ENCODE results near the gene SPRR2E.

Gene SPRR2E

DNA sequence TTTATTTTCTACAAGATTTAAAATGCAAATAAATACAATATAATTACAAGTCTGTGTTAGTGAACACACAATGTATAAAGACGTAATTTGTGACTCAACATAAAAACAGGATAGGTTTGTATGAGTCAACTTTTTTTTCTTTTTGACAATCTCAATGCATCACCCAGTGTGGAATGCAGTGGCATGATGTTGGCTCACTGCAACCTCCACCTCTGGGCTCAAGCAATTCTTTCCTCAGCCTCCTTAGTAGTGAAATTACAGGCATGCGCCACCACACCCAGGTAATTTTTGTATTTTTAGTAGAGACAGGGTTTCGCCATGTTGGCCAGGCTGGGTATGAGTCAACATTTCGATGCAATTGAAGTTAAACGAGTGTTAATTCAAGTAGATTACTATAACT lies 5.9 kb upstream of the SPRR2E start:
- CTCF ChIA-PET = no interaction called here
- no peak for DNase-seq (ENCODE audit: low read depth, low spot score)
- POLR2A ChIA-PET = no interaction called here
- TF ChIP-seq CTCF (IDR thresholded peaks at IDR 0.05; ENCODE audit: insufficient read depth, low read length, missing control alignments) = no peak
- no peak overlapping the region for H3K4me3 ChIP-seq (ENCODE audit: low read depth, low read length)

DNA sequence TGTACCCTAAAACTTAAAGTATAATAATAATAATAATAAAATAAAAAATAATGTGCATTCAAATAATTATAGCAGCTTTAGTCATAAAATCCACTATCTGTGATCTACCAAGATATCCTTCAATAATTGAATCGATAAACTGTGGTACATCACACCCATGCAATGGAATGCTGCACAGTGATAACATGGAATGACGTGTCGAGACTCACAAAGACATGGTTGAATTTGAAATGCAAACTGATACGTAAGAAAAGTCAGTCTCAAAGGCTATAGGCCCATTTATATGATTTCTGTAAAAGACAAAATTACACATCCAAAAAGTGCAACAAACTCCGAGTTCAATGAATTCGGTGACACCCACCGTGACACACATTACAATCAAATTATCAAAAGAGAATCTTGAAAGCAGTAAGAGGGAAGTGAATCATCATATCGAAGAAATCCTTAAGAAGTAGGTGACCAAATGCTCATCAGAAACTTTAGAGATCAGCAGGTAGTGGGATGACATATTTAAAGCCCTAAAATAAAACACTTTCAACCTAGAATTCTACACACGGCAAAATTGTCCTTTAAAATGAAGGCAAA lies 5.2 kb upstream of the SPRR2E start:
- no peak overlapping the region for H3K4me3 ChIP-seq (ENCODE audit: low read depth, low read length)
- POLR2A ChIA-PET = no interaction called here
- DNase-seq (ENCODE audit: low read depth, low spot score) = no peak

DNA sequence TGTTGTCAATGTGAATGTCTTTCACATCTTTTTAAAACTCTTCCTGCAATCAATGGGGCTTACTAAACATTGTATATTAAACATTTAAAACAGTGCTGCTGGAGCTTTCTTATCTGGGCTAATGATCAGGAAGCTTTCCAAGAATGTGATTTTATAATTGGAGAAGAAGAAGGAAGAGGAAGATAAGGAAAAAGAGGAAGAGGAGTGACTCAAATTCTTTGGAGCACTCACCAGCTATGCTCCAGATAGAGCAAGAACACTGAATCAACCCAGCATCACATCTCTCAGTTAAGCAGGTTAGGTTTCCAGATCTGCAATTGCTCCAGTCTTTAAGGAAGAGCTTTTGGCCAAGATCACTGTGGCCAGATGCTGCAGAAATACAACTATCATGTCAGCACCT lies 1.4 kb upstream of the SPRR2E start:
- ChIA-PET POLR2A (no interaction called here), CTCF (no interaction called here)
- no peak overlapping the region for H3K4me3 ChIP-seq (ENCODE audit: low read depth, low read length)
- no peak for TF ChIP-seq CTCF (IDR thresholded peaks at IDR 0.05; ENCODE audit: insufficient read depth, low read length, missing control alignments)
- no peak for DNase-seq (ENCODE audit: low read depth, low spot score)

More for the DNA sequence above, 5.2 kb upstream of the SPRR2E start:
- TF ChIP-seq CTCF (IDR thresholded peaks at IDR 0.05; ENCODE audit: insufficient read depth, low read length, missing control alignments) = no peak
- CTCF ChIA-PET = no interaction called here

- no peak overlapping the region for H3K4me3 ChIP-seq (ENCODE audit: low read depth, low read length)
- POLR2A ChIA-PET = no interaction called here
- CTCF ChIA-PET = no interaction called here
- no peak for TF ChIP-seq CTCF (IDR thresholded peaks at IDR 0.05; ENCODE audit: insufficient read depth, low read length, missing control alignments)
- DNase-seq (ENCODE audit: low read depth, low spot score) = no peak
Observed at GRCh38 chr1:153087652-153088051, 6.7 kb downstream of the SPRR2E start.

DNA sequence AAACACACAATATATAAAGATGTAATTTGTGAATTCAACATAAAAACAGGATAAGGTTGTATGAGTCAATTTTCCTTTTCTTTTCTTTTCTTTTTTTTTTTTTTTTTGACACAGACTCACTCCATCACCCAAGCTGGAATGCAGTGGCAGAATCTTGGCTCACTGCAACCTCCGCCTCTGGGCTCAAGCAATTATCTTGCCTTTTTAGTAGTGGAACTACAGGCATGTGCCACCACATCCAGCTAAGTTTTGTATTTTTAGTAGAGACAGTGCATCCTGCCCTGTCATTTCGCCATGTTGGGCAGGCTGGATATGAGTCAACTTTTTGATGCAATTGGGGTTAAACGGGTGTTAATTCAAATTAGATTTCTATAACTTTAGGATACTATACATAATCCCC lies 12.6 kb downstream of the SPRR2E start:
- POLR2A ChIA-PET = no interaction called here
- no peak overlapping the region for H3K4me3 ChIP-seq (ENCODE audit: low read depth, low read length)
- no peak for DNase-seq (ENCODE audit: low read depth, low spot score)
- CTCF ChIA-PET = no interaction called here
- TF ChIP-seq CTCF (IDR thresholded peaks at IDR 0.05; ENCODE audit: insufficient read depth, low read length, missing control alignments) = no peak

- ChIA-PET POLR2A (no interaction called here), CTCF (no interaction called here)
- no peak overlapping the region for H3K4me3 ChIP-seq (ENCODE audit: low read depth, low read length)
- DNase-seq (ENCODE audit: low read depth, low spot score) = no peak
- no peak for TF ChIP-seq CTCF (IDR thresholded peaks at IDR 0.05; ENCODE audit: insufficient read depth, low read length, missing control alignments)
Observed at GRCh38 chr1:153072806-153073726, 21.3 kb downstream of the SPRR2E start.

All from AG04449 (cell line).